Fibroblast of lung (primary cell): ENCODE measurements around the gene KREMEN1. TPM values are rescaled to one million over a fixed set of nuclear protein-coding genes. Genes with fewer than 3 reads are reported as not detected.

Experiments
- DNase-seq, 2 donors: peaks; one replicate each; pipeline versions ENCODE4 v3.0.0 to v3.0.0-alpha.2; 2010; ENCODE audit warnings: low read depth in 2 of 2
- H2AFZ ChIP-seq: 2 replicates; pipeline ENCODE4 v1.5.1; 2012; ENCODE audit warnings: low read length, control low read depth, inconsistent platforms
- H3K27ac ChIP-seq: 2 replicates; pipeline ENCODE4 v1.5.1; 2011; ENCODE audit warnings: low read length, control low read depth; ENCODE audit not compliant: insufficient read depth
- H3K27me3 ChIP-seq: 2 replicates; pipeline ENCODE4 v1.5.1; 2011; ENCODE audit warnings: mild to moderate bottlenecking, low read length; ENCODE audit not compliant: control insufficient read depth, insufficient read depth
- H3K36me3 ChIP-seq: 2 replicates; pipeline ENCODE4 v1.5.1; 2011; ENCODE audit warnings: low read length; ENCODE audit not compliant: control insufficient read depth, insufficient read depth
- H3K4me1 ChIP-seq: 2 replicates; pipeline ENCODE4 v1.5.1; 2011; ENCODE audit warnings: low read length; ENCODE audit not compliant: control insufficient read depth, insufficient read depth; ENCODE audit errors: extremely low read depth
- H3K4me2 ChIP-seq: 2 replicates; pipeline ENCODE4 v1.5.1; 2011; ENCODE audit warnings: low read length, control low read depth; ENCODE audit not compliant: insufficient read depth; ENCODE audit errors: extremely low read depth
- H3K4me3 ChIP-seq, 4 experiments: fragments of 200-600 bp in 1 of 4; sonication (generic) in 1 of 4; replicated peaks in 1 of 4; 2 replicates each; pipeline ENCODE4 v1.5.1; 2011 to 2016; ENCODE audit warnings: low read length in 4 of 4, low read depth in 3 of 4, mild to moderate bottlenecking in 3 of 4, control low read depth in 2 of 4, inconsistent platforms in 1 of 4, mixed read lengths in 1 of 4; ENCODE audit not compliant: insufficient read depth in 1 of 4; ENCODE audit errors: control extremely low read depth in 1 of 4
- H3K79me2 ChIP-seq: 2 replicates; pipeline ENCODE4 v1.5.1; 2012; ENCODE audit warnings: mild to moderate bottlenecking, low read length, inconsistent platforms; ENCODE audit not compliant: control insufficient read depth, insufficient read depth
- H3K9ac ChIP-seq: 2 replicates; pipeline ENCODE4 v1.5.1; 2011; ENCODE audit warnings: mild to moderate bottlenecking, low read length, control low read depth; ENCODE audit not compliant: insufficient read depth
- H3K9me3 ChIP-seq: 2 replicates; pipeline ENCODE4 v1.5.1; 2012; ENCODE audit warnings: low read depth, low read length; ENCODE audit not compliant: control insufficient read depth, insufficient read depth
- H4K20me1 ChIP-seq: 2 replicates; pipeline ENCODE4 v1.5.1; 2011; ENCODE audit warnings: low read length; ENCODE audit not compliant: control insufficient read depth, insufficient read depth; ENCODE audit errors: extremely low read depth
- CTCF ChIP-seq, 2 donors: IDR thresholded peaks in 1 of 2; conservative IDR thresholded peaks in 1 of 2; 1 replicate in 1 of 2; 2 replicates in 1 of 2; pipeline ENCODE4 v1.5.1; 2011 to 2012; ENCODE audit warnings: low read length in 2 of 2, control low read depth in 1 of 2, inconsistent platforms in 1 of 2, low read depth in 1 of 2, mild to moderate bottlenecking in 1 of 2
- EZH2 ChIP-seq: IDR thresholded peaks from 2 replicates; pipeline ENCODE4 v1.5.1; 2012; ENCODE audit warnings: low read length, control low read depth, mild to moderate bottlenecking; ENCODE audit errors: missing control alignments
- polyA plus RNA-seq, 2 donors: library from polyadenylated mRNA; depleted of rRNA in 1 of 2; stranded (reverse) in 1 of 2; unstranded in 1 of 2; fragments of >200 nt; gene quantifications; 2 replicates each; pipeline ENCODE4 v1.2.1, GENCODE V29; 2011 to 2012; ENCODE audit warnings: missing spikeins in 1 of 2
- total RNA-seq: library from RNA; depleted of rRNA; stranded (reverse); fragments of >200 nt; gene quantifications from 2 replicates; pipeline ENCODE4 v1.2.1, GENCODE V29; 2014

Gene KREMEN1
- total and polyA plus RNA-seq, 2 donors (not counting 1 experiment from before 2014, with no cell fraction given) = 7.0 to 12.9 TPM

GRCh38 chr22:29060931-29061330 is 11.9 kb upstream of the KREMEN1 start:
- Histone ChIP-seq H2AFZ (no peak overlapping the region), H3K27me3 (no peaks in the 10 kb centered on the region), H4K20me1 (no peaks in the 10 kb centered on the region), H3K79me2 (no peaks in the 10 kb centered on the region), H3K9ac (no peak overlapping the region), H3K4me2 (no peak overlapping the region), H3K4me3 (no peak overlapping the region), H3K36me3 (no peaks in the 10 kb centered on the region), H3K9me3 (no peaks in the 10 kb centered on the region), H3K27ac (no peak overlapping the region), H3K4me1 (no peaks in the 10 kb centered on the region)
- no peak for TF ChIP-seq CTCF (conservative IDR thresholded peaks at IDR 0.05 in 1 of 2, IDR thresholded peaks at IDR 0.05 in 1 of 2; ENCODE audit: low read depth in 1 of 2, low read length in 2 of 2)
- TF ChIP-seq EZH2 = no peak
- DNase-seq = no peak

GRCh38 chr22:29061773-29062172 is 11.1 kb upstream of the KREMEN1 start, which contains the start of gene C22orf31:
Gene C22orf31, minus strand, starts transcription at chr22:29061831. Its CDS starts 39 bp downstream, at chr22:29061792.
- peak in 1 of 2 donors; percentile 6 for DNase-seq
- Histone ChIP-seq H3K4me2 (no peak within 1 kb of the TSS), H3K9ac (no peak within 1 kb of the TSS), H3K27ac (no peak within 1 kb of the TSS), H3K79me2 (no peaks in the 10 kb centered on the region), H3K9me3 (no peaks in the 10 kb centered on the region), H3K27me3 (no peaks in the 10 kb centered on the region), H2AFZ (no peak within 1 kb of the TSS), H3K4me3 (no peak within 1 kb of the TSS), H3K36me3 (no peaks in the 10 kb centered on the region), H3K4me1 (no peaks in the 10 kb centered on the region), H4K20me1 (no peaks in the 10 kb centered on the region)
- TF ChIP-seq CTCF (conservative IDR thresholded peaks at IDR 0.05 in 1 of 2, IDR thresholded peaks at IDR 0.05 in 1 of 2; ENCODE audit: low read depth in 1 of 2, low read length in 2 of 2) = no peak
- TF ChIP-seq EZH2 = no peak

GRCh38 chr22:29062286-29062821 is 10.5 kb upstream of the KREMEN1 start:
- Histone ChIP-seq H4K20me1 (no peaks in the 10 kb centered on the region), H3K79me2 (no peaks in the 10 kb centered on the region), H3K4me3 (no peak overlapping the region), H3K27ac (no peak overlapping the region), H3K4me1 (no peaks in the 10 kb centered on the region), H3K36me3 (no peaks in the 10 kb centered on the region), H3K4me2 (no peak overlapping the region), H3K27me3 (no peaks in the 10 kb centered on the region), H3K9me3 (no peaks in the 10 kb centered on the region), H3K9ac (no peak overlapping the region), H2AFZ (no peak overlapping the region)
- peak in 1 of 2 donors; percentile 33 for DNase-seq
- TF ChIP-seq CTCF (conservative IDR thresholded peaks at IDR 0.05 in 1 of 2, IDR thresholded peaks at IDR 0.05 in 1 of 2; ENCODE audit: low read depth in 1 of 2, low read length in 2 of 2) = no peak
- TF ChIP-seq EZH2 = no peak
